ENCODE results near the gene ZNF507.
"Not testable (repeated sequence)": the region's sequence is repeated elsewhere in the genome, so short reads cannot be mapped to it uniquely, and the experiment has no call there.

Gene ZNF507

GRCh38 chr19:32415246-32415645 is 69.8 kb downstream of the ZNF507 start:
- no peak for DNase-seq (ENCODE audit: low read depth)

GRCh38 chr19:32415669-32416068 is 70.3 kb downstream of the ZNF507 start:
- DNase-seq (ENCODE audit: low read depth), result no peak

- DNase-seq (ENCODE audit: low read depth), result no peak
These were observed 71.5 kb downstream of the ZNF507 start for GRCh38 chr19:32416749-32417456.

- no peak for DNase-seq (ENCODE audit: low read depth)
These were observed 72.7 kb downstream of the ZNF507 start for GRCh38 chr19:32418155-32418554.

GRCh38 chr19:32421589-32422361 is 76.4 kb downstream of the ZNF507 start:
- no peak for DNase-seq (ENCODE audit: low read depth)

- DNase-seq (ENCODE audit: low read depth), result no peak
These were observed 77.0 kb downstream of the ZNF507 start for GRCh38 chr19:32422435-32422834.

- DNase-seq (ENCODE audit: low read depth), result not testable (repeated sequence)
These were observed 78.5 kb downstream of the ZNF507 start for GRCh38 chr19:32423944-32424343.

GRCh38 chr19:32427536-32427935 is 82.1 kb downstream of the ZNF507 start:
- no peak for DNase-seq (ENCODE audit: low read depth)

GRCh38 chr19:32436692-32437091 is 91.3 kb downstream of the ZNF507 start:
- no peak for DNase-seq (ENCODE audit: low read depth)

- no peak for DNase-seq (ENCODE audit: low read depth)
These were observed 91.7 kb downstream of the ZNF507 start for GRCh38 chr19:32437096-32437495.

Measured in activated T-helper 1 cell treated with Interleukin-2 at 50 U/mL for 16 hours (primary cell).